Memory B cell (primary cell): ENCODE data around the gene NRSN2.
"Not testable (repeated sequence)": the region's sequence is repeated elsewhere in the genome, so short reads cannot be mapped to it uniquely, and the experiment has no call there.

ENCODE experiments used
- ATAC-seq: fragments of 150-1000 bp; cut with Tn5 transposase; 2 replicates; pipeline ENCODE4 v1.10.0; 2021; ENCODE audit warnings: low read depth, mild to moderate bottlenecking, moderate library complexity
- DNase-seq, 2 donors: peaks; one replicate each; pipeline ENCODE4 v3.0.0; 2022; ENCODE audit warnings: low spot score in 2 of 2
- H3K27ac Mint-ChIP-seq: one replicate; pipeline ENCODE4 v1.8.0; 2022; ENCODE audit warnings: mild to moderate bottlenecking, moderate library complexity, mixed read lengths
- H3K27me3 Mint-ChIP-seq: one replicate; pipeline ENCODE4 v1.8.0; 2022; ENCODE audit warnings: mixed read lengths
- H3K36me3 Mint-ChIP-seq: one replicate; pipeline ENCODE4 v1.8.0; 2022; ENCODE audit warnings: mild to moderate bottlenecking, mixed read lengths
- H3K4me1 Mint-ChIP-seq: one replicate; pipeline ENCODE4 v1.8.0; 2022; ENCODE audit warnings: mixed read lengths
- H3K4me3 Mint-ChIP-seq: one replicate; pipeline ENCODE4 v1.8.0; 2022; ENCODE audit warnings: mild to moderate bottlenecking, moderate library complexity, mixed read lengths
- H3K9me3 Mint-ChIP-seq: one replicate; pipeline ENCODE4 v1.8.0; 2022; ENCODE audit warnings: mixed read lengths

Gene NRSN2

DNA sequence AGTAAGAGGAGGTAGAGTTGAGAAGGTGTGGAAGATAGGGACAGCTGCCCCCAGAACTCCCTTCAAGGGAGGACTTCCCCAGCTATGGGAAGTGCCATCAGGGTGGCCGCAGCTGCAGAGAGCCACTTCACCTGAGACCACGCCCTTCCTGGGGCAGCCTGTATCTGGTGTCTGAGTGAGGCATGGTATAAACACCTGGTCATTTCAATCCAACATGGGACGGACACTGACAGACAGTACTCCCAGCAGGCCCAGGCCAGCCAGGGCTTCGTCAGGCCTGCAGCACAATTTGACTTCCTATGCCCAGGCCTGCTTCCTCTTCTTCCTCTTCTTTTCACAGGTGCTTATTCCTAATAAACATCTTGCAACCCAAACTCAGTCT is 17.1 kb upstream of the NRSN2 start:
- Mint-ChIP-seq H3K9me3 (no peaks in the 10 kb centered on the region), H3K36me3 (no peaks in the 10 kb centered on the region), H3K4me3 (no peak overlapping the region), H3K27ac (peak overlapping the region; percentile 41), H3K4me1 (peaks cover 22% of the 10 kb centered on the region), H3K27me3 (no peaks in the 10 kb centered on the region)
- DNase-seq (no peak), ATAC-seq (no peak)

DNA sequence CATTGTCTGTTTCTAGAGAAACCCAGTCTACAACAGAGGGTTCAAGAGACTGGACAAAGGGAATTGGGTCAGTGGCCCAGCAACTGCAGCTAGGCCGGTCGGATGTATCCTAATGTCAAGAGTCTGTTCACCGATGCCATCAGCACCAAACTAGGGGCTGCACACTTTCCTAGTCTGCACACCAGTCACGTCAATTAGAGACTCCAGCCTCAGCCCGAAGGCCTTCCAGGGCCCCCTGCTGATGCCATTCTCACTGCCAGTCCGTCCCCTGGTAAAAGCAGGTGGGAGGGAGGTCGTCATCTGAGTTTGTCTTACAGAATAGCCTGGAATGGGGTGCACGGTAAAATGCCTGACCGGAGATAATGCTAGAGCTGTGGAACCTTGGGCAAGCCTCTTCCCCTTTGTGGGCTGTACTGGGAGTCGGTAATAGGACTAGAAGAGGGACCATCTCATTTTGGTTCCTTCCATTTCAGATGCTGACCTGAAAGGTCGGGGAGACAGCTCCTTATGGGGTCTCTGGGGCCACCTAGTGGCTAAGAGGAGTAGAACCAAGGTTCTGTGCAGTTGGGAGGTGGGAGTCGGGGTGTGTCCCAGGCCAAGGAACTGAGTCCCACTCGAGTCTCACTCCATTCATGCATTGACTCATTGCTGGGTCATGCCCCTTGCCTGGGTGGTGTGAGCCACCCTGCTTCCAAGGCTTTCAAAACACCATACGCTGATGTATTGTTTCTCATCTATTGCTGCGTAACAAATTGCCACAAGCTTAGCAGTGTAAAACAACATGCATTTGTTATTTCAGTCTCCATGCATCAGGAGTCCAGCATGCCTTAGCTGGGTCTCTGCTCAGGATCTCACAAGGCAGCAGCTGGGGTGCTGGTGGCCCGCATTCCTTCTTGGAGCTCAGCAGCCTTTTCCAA is 16.4 kb upstream of the NRSN2 start:
- H3K4me3 Mint-ChIP-seq: no peak overlapping the region
- H3K36me3 Mint-ChIP-seq: no peaks in the 10 kb centered on the region
- peak; percentile 50 for ATAC-seq
- H3K9me3 Mint-ChIP-seq: no peaks in the 10 kb centered on the region
- H3K27me3 Mint-ChIP-seq: no peaks in the 10 kb centered on the region
- peak; percentile 51 to 64 for DNase-seq
- peaks cover 22% of the 10 kb centered on the region for H3K4me1 Mint-ChIP-seq
- peak overlapping the region; percentile 41 for H3K27ac Mint-ChIP-seq

DNA sequence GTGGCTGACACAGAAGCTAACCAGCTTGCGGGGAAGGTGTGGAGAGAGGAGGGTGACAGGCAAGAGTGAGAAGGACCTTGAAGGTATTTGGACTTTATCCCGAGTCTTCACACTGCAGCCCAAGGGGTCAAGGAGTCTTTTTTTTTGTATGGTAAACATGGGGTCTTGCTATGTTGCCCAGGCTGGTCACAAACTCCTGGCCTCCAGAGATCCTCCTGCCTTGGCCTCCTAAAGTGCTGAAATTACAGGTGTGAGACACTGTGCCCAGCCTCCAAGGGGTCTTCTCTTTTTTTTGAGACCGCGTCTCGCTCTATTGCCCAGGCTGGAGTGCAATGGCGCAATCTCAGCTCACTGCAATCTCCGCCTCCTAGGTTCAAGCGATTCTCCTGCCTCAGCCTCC is 12.3 kb upstream of the NRSN2 start:
- ATAC-seq (no peak), DNase-seq (no peak)
- Mint-ChIP-seq H3K4me1 (peaks cover 23% of the 10 kb centered on the region), H3K27ac (no peak overlapping the region), H3K4me3 (no peak overlapping the region), H3K36me3 (peaks cover 1% of the 10 kb centered on the region), H3K27me3 (no peaks in the 10 kb centered on the region), H3K9me3 (no peaks in the 10 kb centered on the region)

DNA sequence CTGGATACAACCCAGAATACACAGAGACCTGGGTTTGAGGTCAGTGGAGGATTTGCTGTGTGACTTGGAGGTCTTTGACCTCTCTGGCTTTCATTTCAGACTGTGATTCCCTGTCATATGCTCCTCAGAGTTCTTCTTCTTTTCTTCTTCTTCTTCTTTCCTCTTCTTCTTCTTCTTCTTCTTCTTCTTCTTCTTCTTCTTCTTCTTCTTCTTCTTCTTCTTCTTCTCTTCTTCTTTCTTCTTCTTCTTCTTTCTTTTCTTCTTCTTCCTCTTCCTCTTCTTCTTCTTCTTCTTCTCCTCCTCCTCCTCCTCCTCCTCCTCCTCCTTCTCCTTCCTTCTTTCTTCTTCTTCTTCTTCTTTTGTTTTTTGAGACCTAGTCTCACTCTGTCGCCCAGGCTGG is 10.9 kb upstream of the NRSN2 start:
- not testable (repeated sequence) for H3K36me3 Mint-ChIP-seq, H3K4me3 Mint-ChIP-seq, H3K27me3 Mint-ChIP-seq, ATAC-seq, DNase-seq, H3K9me3 Mint-ChIP-seq
- Mint-ChIP-seq H3K27ac (peak overlapping the region; percentile 39), H3K4me1 (peaks cover 15% of the 10 kb centered on the region)

DNA sequence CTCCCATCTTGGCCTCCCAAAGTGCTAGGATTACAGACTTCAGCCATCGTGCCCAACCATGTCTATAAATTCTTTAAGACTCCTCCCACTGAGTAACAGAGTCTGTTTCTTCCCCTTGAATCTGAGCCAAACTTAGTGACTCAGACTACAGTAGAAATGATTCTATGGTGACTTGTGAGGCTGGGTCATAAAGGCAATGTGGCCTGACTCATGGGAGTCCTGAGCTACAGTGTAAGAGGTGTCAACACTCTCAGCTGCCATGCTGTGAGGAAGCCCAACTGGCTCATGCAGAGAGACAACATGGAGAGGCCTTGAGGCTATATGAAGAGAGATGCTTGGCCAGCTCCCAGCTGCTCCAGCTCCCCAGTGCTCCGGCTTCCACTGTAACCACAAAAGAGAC is 5.2 kb upstream of the NRSN2 start:
- H3K36me3 Mint-ChIP-seq: peaks cover 9% of the 10 kb centered on the region
- peaks cover 16% of the 10 kb centered on the region for H3K4me1 Mint-ChIP-seq
- H3K27ac Mint-ChIP-seq: no peak overlapping the region
- ATAC-seq: no peak
- DNase-seq: no peak
- H3K4me3 Mint-ChIP-seq: no peak overlapping the region
- H3K9me3 Mint-ChIP-seq: no peaks in the 10 kb centered on the region
- H3K27me3 Mint-ChIP-seq: no peaks in the 10 kb centered on the region

DNA sequence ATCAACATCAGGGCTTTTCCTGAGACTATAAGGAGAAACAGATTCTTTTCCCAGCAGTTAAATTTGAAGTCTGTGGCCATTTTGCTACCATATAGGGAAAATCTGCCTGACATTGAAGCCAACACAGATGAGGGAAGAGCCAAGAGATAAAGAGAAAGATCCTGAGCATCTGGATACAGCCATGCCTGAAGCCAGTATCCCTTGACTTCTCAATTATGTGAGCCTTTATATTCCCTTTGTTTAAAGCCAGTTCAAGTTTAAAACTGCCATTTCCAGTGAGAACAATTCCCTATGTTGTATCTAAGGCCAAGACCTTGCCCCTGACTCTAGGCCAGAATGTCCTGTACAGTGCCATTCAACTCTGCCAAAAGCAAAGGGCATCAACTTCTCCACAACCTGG is 3.8 kb upstream of the NRSN2 start:
- no peaks in the 10 kb centered on the region for H3K9me3 Mint-ChIP-seq
- peaks cover 10% of the 10 kb centered on the region for H3K4me1 Mint-ChIP-seq
- DNase-seq (no peak), ATAC-seq (no peak)
- H3K27ac Mint-ChIP-seq: no peak overlapping the region
- no peaks in the 10 kb centered on the region for H3K27me3 Mint-ChIP-seq
- peaks cover 9% of the 10 kb centered on the region for H3K36me3 Mint-ChIP-seq
- H3K4me3 Mint-ChIP-seq: no peak overlapping the region

DNA sequence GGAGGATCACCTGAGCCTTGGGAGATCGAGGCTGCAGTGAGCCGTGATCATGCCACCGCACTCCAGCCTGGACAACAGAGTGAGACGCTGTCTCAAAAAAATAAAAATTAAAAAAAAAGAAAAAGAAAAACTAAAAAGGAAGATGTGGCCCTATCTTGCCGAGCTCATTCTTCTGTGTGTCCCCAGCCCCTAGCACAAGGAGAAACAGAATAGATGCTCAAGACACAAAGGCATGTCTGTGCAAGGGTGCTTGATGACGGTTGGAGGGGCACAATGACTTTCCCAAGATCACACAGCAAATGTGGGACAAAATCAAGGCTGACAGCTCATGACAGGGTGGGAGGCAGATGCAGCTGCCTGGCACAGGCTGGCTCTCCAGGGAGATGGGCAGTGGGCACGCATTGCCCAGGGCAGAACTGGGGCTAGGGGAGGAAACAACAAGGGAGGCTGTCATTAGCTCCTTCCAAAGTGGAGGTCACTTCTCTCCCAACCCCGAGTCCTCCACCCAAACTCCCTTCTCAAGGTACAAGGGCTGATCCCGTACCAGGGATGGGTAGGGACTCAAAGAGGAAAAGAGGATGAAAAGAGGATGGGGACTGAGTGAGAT is 775 bp upstream of the NRSN2 start:
- ATAC-seq: no peak
- no peaks in the 10 kb centered on the region for H3K27me3 Mint-ChIP-seq
- peak overlapping the region; percentile 75 for H3K27ac Mint-ChIP-seq
- H3K4me3 Mint-ChIP-seq: peak overlapping the region; percentile 86
- H3K9me3 Mint-ChIP-seq: no peaks in the 10 kb centered on the region
- DNase-seq: no peak
- peaks cover 9% of the 10 kb centered on the region for H3K36me3 Mint-ChIP-seq
- H3K4me1 Mint-ChIP-seq: peaks cover 11% of the 10 kb centered on the region

DNA sequence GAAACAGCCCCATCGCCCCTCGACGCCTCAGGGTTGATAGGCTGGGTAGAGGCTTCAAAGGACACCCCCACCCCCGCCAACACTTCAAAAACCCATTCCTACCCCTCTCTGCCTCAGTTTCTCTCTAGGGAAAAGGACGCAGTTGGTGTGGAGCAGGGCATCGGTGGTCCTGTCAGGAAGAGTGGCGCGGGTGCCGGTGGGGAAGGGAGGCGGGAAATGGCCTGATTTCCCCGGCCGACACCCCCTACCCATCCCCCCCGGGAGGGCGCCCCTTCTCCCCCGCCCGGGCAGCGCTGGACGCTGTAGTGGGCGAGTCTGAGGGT is 367 bp downstream of the NRSN2 start:
- Mint-ChIP-seq H3K36me3 (peaks cover 4% of the 10 kb centered on the region), H3K4me3 (peak overlapping the region; percentile 97), H3K9me3 (no peaks in the 10 kb centered on the region), H3K4me1 (peaks cover 11% of the 10 kb centered on the region), H3K27ac (peak overlapping the region; percentile 92), H3K27me3 (no peaks in the 10 kb centered on the region)
- no peak for ATAC-seq
- no peak for DNase-seq

DNA sequence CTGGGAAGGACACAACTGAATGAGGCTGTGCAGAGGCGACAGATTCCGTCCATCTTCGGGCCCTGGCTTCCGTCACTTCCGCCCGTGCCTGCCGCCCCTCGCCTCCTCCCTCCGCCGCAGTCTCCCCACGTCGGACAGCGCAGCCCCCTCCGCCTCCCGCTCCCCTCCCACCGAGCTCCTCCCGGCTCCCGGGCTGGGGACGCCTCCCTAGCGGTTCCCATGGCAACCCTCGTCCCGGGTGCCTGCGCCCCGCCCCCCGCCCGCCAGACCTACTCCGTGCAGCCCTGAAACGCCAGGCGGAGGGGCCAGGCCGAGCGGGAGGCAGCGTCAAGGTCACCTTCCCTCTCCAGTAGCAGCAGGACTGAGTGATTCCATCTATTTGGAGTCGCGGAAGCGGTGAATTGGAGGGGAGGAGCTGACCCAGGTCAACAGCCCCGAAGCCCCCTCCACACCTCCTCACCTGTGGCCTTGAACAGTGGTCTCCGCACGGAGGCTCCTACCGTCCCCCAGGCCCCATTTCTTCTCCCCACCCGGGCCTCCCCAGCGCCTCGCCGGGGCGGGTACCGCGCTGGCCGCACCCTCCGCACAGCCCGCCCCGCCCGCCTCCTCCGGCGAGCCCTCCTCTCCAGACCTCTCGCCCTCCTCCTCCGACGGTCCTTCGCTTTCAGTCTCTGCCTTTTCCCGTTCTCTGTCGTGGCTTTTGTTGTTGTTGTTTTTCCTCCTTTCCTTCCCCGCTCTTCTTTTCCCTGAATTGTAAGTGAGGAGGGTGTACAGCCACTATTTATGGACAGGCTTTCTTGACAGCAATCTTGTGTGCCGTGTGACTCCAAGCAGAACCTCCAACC is 951 bp downstream of the NRSN2 start:
- Mint-ChIP-seq H3K4me1 (peaks cover 11% of the 10 kb centered on the region), H3K36me3 (peaks cover 3% of the 10 kb centered on the region), H3K9me3 (no peaks in the 10 kb centered on the region), H3K27ac (peak overlapping the region; percentile 92), H3K27me3 (no peaks in the 10 kb centered on the region), H3K4me3 (peak overlapping the region; percentile 97)
- ATAC-seq: peak; percentile 83
- DNase-seq: peak; percentile 49 to 62

DNA sequence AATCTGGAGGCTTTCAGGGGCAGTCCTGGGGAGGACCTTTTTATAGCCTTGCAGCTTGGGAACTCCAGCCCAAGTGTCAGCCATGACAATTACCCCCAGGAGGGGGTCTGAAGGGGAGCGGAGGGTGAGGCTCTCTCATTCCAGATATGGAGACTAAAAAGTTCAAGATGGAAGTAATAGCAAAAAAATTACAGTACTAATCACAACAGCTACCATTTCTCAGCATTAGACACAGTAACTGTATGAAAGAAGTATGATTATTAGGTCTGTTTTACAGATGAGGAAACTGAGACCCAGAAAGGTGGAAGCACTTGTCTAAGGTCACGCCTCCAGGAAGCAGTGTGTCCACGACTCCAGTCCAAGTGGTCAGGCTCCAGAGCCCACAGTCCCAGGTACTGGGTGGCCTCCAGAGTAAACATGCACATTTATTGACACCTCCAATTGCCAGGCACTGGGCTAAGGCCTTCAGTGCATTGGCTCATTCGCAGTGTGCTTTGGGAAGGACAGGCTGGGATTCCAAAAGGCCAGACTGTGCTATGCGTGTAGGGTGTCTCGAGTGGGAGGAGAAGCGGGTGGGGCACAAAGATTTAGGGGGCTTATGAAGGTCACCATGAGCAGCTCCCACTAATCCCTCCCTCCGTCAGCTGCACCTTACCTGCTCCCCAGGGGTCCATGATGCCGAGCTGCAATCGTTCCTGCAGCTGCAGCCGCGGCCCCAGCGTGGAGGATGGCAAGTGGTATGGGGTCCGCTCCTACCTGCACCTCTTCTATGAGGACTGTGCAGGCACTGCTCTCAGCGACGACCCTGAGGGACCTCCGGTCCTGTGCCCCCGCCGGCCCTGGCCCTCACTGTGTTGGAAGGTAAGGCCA is 2.3 kb downstream of the NRSN2 start:
- H3K4me3 Mint-ChIP-seq: peak overlapping the region; percentile 97
- DNase-seq: no peak
- no peaks in the 10 kb centered on the region for H3K36me3 Mint-ChIP-seq
- no peaks in the 10 kb centered on the region for H3K9me3 Mint-ChIP-seq
- H3K4me1 Mint-ChIP-seq: peaks cover 11% of the 10 kb centered on the region
- H3K27me3 Mint-ChIP-seq: no peaks in the 10 kb centered on the region
- ATAC-seq: no peak
- H3K27ac Mint-ChIP-seq: no peak overlapping the region

DNA sequence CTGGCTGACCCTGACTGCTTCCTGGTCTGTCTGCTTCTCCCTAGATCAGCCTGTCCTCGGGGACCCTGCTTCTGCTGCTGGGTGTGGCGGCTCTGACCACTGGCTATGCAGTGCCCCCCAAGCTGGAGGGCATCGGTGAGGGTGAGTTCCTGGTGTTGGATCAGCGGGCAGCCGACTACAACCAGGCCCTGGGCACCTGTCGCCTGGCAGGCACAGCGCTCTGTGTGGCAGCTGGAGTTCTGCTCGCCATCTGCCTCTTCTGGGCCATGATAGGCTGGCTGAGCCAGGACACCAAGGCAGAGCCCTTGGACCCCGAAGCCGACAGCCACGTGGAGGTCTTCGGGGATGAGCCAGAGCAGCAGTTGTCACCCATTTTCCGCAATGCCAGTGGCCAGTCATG is 6.3 kb downstream of the NRSN2 start:
- Mint-ChIP-seq H3K4me3 (no peak overlapping the region), H3K36me3 (no peaks in the 10 kb centered on the region), H3K9me3 (no peaks in the 10 kb centered on the region), H3K27me3 (no peaks in the 10 kb centered on the region), H3K27ac (no peak overlapping the region), H3K4me1 (peaks cover 10% of the 10 kb centered on the region)
- DNase-seq (no peak), ATAC-seq (no peak)

DNA sequence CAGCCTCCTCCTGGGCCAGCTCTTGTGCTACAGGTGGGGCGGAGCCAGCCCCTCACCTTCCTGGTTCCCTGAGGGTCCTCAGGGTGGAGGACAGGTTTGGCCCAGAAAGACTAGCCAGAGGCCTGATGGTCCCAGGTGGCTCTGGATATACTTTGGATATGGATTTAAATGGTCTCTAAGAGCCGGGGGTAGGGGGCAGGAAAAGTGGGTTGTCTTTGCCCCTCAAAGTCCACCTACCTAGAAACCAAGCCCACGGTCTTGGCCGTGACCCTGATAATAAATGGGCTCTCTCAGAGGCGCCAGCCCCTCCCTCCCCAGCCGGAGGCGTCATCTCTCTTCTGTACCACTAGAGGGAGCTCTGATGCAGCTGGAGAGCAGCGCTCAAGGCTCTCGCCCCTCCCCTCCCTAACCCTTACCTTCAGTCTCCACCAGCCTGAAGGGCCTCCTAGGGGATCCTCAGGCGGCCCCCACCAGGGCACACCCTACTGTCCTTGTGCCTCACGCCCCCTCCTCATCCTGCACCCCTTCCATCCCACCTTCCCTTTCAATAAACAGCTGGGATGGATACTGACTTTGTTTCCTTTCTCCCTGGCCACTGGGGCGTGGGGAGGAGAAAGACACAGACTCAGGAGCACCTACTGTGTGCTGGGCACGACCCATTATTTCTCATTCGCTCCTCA is 7.5 kb downstream of the NRSN2 start:
- Mint-ChIP-seq H3K27me3 (no peaks in the 10 kb centered on the region), H3K27ac (no peak overlapping the region), H3K9me3 (no peaks in the 10 kb centered on the region), H3K4me1 (peaks cover 6% of the 10 kb centered on the region), H3K36me3 (no peaks in the 10 kb centered on the region), H3K4me3 (no peak overlapping the region)
- DNase-seq: peak; percentile 81 to 87
- peak; percentile 99 for ATAC-seq

DNA sequence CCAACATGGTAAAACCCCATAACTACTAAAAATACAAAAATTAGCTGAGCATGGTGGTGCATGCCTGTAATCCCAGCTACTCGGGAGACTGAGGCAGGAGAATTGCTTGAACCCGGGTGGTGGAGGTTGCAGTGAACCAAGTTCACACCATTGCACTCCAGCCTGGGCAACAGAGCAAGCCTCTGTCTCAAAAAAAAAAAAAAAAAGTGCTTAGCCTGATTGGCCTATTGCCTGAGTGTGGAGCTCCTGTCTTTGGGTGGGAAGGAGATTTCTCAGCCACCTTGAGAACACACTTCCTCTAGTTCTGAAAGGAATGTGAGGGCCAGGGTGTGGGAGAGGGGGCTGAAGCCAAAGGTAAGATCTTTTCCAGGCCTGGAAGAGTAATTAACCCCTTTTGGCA is 9.2 kb downstream of the NRSN2 start:
- peaks cover 13% of the 10 kb centered on the region for H3K4me1 Mint-ChIP-seq
- H3K4me3 Mint-ChIP-seq: not testable (repeated sequence)

More for the DNA sequence above, 9.2 kb downstream of the NRSN2 start:
- not testable (repeated sequence) for H3K9me3 Mint-ChIP-seq, H3K27me3 Mint-ChIP-seq, H3K27ac Mint-ChIP-seq, H3K36me3 Mint-ChIP-seq, ATAC-seq, DNase-seq
